A673 (cell line): ENCODE data around the gene OTOP3.

Source experiments
- CTCF ChIP-seq: fragments of 300-800, 200-600 bp; sonication (generic); conservative IDR thresholded peaks from 2 replicates; pipeline ENCODE4 v1.5.1; 2017; ENCODE audit warnings: low read depth, mild to moderate bottlenecking, antibody characterized with exemption, low read length, moderate library complexity, mixed read lengths
- EZH2 ChIP-seq: fragments of 200-600 bp; sonication (generic); IDR thresholded peaks from 2 replicates; pipeline ENCODE4 v1.6.1; 2017; ENCODE audit warnings: borderline replicate concordance, low read depth, mild to moderate bottlenecking, mixed read lengths, antibody characterized with exemption, low read length; ENCODE audit not compliant: poor library complexity, severe bottlenecking

- no peak for TF ChIP-seq EZH2
- no peak for TF ChIP-seq CTCF
These were observed 40.2 kb downstream of the OTOP3 start for GRCh38 chr17:74975943-74976342.
